ENCODE measurements around the gene ZBTB7C. TPM values are rescaled to one million over a fixed set of nuclear protein-coding genes. Genes with fewer than 3 reads are reported as not detected.

Gene ZBTB7C
- total RNA-seq, 3 donors from 2014 or later = 0.05 to 0.29 TPM; not detected in 1

DNA sequence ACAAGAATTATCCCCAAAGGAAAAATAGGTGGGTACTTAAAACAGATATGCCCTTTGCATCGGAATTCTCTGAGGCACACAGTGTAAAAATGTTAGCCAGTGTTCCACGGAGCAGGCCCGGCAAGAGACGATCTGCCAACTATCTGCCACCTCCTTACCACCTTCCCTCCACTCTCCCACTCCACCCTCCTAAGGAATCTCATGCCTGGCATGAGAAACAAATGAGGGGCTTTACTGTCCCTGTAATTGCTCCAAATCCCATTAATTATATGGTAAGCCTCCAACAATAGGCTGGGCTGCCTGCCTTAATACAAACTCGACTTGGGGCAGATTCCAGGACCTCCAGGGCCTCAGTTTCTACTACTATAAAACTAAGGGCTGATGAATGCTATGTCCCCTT lies 102.3 kb downstream of the ZBTB7C start:
- no peak for DNase-seq
- Mint-ChIP-seq H3K36me3 (ENCODE audit: insufficient read depth) (no peaks in the 10 kb centered on the region), H3K4me1 (ENCODE audit: low read depth) (no peaks in the 10 kb centered on the region), H3K27me3 (ENCODE audit: low read depth) (no peaks in the 10 kb centered on the region), H3K9me3 (no peaks in the 10 kb centered on the region), H3K4me3 (no peak overlapping the region)
- no peak for ATAC-seq

DNA sequence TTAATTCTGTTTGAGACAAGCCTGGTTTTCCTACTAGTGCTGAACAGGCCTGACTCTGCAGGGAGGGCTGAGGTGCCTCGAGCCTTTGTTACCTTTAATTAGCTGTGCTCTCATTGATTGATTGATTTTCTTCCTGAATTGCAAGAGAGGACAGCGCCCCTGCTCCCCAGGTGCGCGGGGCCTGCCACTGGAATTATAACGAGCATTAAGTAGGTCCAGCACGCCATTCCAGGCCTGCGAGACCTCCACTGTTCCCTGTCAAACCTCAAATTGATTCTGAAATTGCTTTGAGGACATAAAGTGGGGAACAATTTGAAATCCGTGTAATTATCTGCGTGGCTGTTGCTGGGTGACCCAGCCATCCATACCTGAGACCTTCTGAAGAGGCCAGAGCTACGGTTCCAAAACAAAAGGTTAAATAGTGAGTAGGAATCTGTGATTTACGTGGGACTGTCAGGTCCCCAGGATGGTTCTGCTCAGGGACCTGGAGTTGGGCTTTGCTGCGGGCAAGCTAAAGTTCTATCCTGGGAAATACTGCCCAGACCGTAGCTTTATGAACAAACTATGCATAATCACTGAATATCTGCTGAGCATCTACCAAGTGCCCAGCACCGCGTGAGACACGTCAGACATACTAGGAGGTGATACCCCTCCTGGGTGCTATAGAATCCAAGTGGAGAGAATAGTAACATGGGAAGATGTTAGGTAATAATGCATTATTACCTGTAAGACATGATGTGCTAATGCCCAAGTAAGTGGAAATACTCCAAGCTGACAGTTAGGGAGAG lies 104.1 kb downstream of the ZBTB7C start:
- Mint-ChIP-seq H3K9me3 (no peaks in the 10 kb centered on the region), H3K27me3 (ENCODE audit: low read depth) (no peaks in the 10 kb centered on the region), H3K4me3 (no peak overlapping the region), H3K36me3 (ENCODE audit: insufficient read depth) (no peaks in the 10 kb centered on the region), H3K4me1 (ENCODE audit: low read depth) (peaks cover 5% of the 10 kb centered on the region)
- DNase-seq (no peak), ATAC-seq (no peak)

- Mint-ChIP-seq H3K27me3 (ENCODE audit: low read depth) (no peaks in the 10 kb centered on the region), H3K9me3 (no peaks in the 10 kb centered on the region), H3K36me3 (ENCODE audit: insufficient read depth) (no peaks in the 10 kb centered on the region), H3K4me3 (no peak overlapping the region), H3K4me1 (ENCODE audit: low read depth) (peaks cover 5% of the 10 kb centered on the region)
- DNase-seq = no peak
- ATAC-seq = no peak
Observed at GRCh38 chr18:48303883-48304282, 105.3 kb downstream of the ZBTB7C start.

DNA sequence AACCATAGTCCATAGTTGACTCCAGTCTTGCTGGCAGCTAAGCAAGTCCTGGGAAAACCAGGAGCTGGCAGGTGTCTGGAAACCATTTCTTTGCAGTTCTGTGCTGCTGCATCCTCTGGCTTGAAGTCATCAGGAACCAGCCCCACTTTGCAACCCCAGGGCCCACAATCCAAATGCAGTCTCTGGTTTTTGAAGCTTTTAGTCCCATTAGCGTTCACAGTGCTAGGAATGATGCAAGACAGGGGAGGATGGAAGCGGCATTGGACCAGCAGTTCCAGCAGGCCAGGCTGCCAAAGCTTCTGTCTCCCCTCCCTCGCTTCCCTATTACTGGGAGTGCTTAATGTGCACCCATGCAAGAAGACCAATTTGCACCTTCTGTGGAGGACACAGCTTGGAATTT lies 106.4 kb downstream of the ZBTB7C start:
- DNase-seq = no peak
- Mint-ChIP-seq H3K27me3 (ENCODE audit: low read depth) (no peaks in the 10 kb centered on the region), H3K4me3 (no peak overlapping the region), H3K4me1 (ENCODE audit: low read depth) (peaks cover 5% of the 10 kb centered on the region), H3K9me3 (no peaks in the 10 kb centered on the region), H3K36me3 (ENCODE audit: insufficient read depth) (no peaks in the 10 kb centered on the region)
- no peak for ATAC-seq

GRCh38 chr18:48300463-48300961 lies 108.7 kb downstream of the ZBTB7C start:
- no peaks in the 10 kb centered on the region for H3K36me3 Mint-ChIP-seq (ENCODE audit: insufficient read depth)
- ATAC-seq = no peak
- no peaks in the 10 kb centered on the region for H3K9me3 Mint-ChIP-seq
- no peaks in the 10 kb centered on the region for H3K27me3 Mint-ChIP-seq (ENCODE audit: low read depth)
- H3K4me3 Mint-ChIP-seq = no peak overlapping the region
- no peak for DNase-seq
- H3K4me1 Mint-ChIP-seq (ENCODE audit: low read depth) = peaks cover 5% of the 10 kb centered on the region

DNA sequence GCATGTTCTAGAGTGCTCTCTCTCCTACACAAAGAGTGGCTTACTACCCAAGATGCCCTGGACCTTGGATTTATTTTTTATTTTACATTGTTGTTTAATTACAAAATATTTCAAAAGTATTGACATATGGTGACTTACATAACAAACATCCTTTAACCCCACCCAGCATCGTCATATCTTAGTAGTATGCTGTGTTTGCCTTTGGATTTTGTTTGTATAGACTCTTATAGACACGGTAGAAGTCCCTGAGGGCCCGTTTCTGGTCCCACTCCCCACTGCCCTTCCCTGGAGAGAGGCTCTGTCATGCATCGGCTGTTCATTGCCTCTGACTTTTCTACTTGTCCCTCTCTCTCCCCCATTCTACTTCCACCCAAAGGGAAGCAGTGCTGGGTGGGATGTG lies 112.0 kb downstream of the ZBTB7C start:
- H3K9me3 Mint-ChIP-seq = no peaks in the 10 kb centered on the region
- no peak for DNase-seq

DNA sequence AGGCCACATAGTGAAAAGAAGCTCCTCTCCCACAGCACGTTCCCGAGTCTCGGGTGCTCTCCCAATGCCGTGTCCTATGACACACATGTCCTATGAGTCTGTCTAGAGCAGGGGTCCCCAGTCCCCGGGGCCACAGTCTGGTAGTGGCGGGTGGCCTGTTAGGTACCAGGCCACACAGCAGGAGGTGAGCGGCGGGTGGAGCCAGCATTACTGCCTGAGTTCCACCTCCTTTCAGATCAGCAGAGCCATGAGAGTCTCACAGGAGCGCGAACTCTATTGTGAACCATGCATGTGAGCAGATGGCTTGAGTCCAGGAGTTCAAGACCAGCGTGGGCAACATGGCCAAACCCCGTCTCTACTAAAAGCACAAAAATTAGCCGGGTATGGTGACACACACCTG lies 112.6 kb downstream of the ZBTB7C start:
- H3K4me1 Mint-ChIP-seq (ENCODE audit: low read depth) = peaks cover 5% of the 10 kb centered on the region
- no peak for DNase-seq
- no peaks in the 10 kb centered on the region for H3K27me3 Mint-ChIP-seq (ENCODE audit: low read depth)
- no peaks in the 10 kb centered on the region for H3K9me3 Mint-ChIP-seq
- no peak for ATAC-seq
- no peak overlapping the region for H3K4me3 Mint-ChIP-seq
- H3K36me3 Mint-ChIP-seq (ENCODE audit: insufficient read depth) = no peaks in the 10 kb centered on the region

More for the DNA sequence above, 112.0 kb downstream of the ZBTB7C start:
- Mint-ChIP-seq H3K4me1 (ENCODE audit: low read depth) (peaks cover 5% of the 10 kb centered on the region), H3K4me3 (no peak overlapping the region), H3K27me3 (ENCODE audit: low read depth) (no peaks in the 10 kb centered on the region), H3K36me3 (ENCODE audit: insufficient read depth) (no peaks in the 10 kb centered on the region)
- no peak for ATAC-seq

DNA sequence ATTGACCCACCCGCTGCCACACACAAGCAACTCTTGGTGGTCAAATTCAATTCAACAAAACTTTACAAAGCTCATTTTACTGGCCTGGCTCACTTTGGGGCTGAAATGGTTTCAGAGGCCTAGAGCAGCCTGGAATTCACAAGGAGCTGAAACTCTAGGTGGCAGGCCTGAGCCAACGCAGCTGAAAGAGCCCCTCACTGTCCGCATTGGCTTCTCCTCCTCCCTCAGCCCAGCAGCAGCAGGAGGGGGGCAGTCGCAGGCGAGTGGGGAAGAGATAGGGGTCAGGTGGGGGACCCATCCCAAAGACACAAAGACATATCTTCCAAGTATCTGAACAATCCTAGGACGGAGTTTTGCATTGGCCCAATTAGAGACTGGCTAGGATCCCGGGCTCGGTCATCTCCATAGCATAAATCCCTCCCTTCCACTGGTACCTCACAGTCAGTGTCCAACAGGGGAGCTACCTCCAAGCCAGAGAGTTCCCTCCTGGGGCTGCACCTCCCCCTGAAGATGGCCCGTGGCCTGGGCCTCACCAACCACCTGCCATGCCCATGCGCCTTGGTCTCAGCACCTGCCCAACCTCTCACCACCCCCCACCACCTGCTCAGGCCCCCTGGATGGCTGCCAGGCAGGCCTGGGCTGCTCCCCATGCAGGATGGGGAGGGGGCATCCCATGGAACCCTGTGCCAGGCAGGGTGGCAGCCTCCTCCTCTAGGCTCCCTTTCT lies 113.4 kb downstream of the ZBTB7C start:
- no peak for ATAC-seq
- H3K4me3 Mint-ChIP-seq = no peak overlapping the region
- no peaks in the 10 kb centered on the region for H3K36me3 Mint-ChIP-seq (ENCODE audit: insufficient read depth)
- no peaks in the 10 kb centered on the region for H3K27me3 Mint-ChIP-seq (ENCODE audit: low read depth)
- H3K9me3 Mint-ChIP-seq = no peaks in the 10 kb centered on the region
- peaks cover 5% of the 10 kb centered on the region for H3K4me1 Mint-ChIP-seq (ENCODE audit: low read depth)
- DNase-seq = no peak

DNA sequence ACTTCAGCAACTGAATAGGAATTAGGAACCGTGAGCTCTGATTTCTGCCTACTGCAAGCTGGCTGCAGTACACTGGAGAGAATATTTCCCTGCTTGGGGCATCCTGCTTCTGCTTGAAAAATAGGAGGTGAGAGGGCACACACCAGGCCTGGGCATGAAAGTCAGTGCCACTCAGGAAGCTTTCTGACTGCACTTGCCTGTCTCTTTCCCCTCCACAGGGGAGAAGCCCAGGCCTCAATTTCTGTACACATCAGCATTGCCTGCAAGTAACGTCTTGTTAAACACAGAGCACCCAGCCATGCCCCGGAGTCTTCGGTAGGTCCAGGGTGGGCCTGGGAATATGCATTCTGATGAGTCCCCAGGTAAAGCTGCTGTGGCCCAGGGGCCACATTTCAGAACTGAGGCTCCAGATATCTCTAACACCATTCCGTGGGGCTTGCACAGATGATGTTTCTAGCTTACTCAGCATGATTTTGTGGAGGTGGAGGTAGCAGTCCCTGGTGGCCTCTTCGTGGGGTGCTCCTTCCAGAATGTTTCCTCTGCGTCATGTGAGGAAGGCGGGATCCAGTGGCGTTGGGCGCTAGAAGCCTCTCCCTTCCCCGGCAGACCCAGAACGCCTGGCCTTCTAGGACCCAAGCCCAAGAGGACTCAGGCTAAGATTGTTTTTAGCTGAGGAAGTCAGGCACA lies 114.1 kb downstream of the ZBTB7C start:
- no peaks in the 10 kb centered on the region for H3K27me3 Mint-ChIP-seq (ENCODE audit: low read depth)
- H3K4me3 Mint-ChIP-seq = no peak overlapping the region
- no peaks in the 10 kb centered on the region for H3K4me1 Mint-ChIP-seq (ENCODE audit: low read depth)
- H3K36me3 Mint-ChIP-seq (ENCODE audit: insufficient read depth) = no peaks in the 10 kb centered on the region
- ATAC-seq (no peak), DNase-seq (no peak)
- H3K9me3 Mint-ChIP-seq = no peaks in the 10 kb centered on the region

- H3K4me1 Mint-ChIP-seq (ENCODE audit: low read depth) = no peaks in the 10 kb centered on the region
- ATAC-seq = no peak
- no peaks in the 10 kb centered on the region for H3K36me3 Mint-ChIP-seq (ENCODE audit: insufficient read depth)
- H3K9me3 Mint-ChIP-seq = no peaks in the 10 kb centered on the region
- DNase-seq = no peak
- no peaks in the 10 kb centered on the region for H3K27me3 Mint-ChIP-seq (ENCODE audit: low read depth)
- H3K4me3 Mint-ChIP-seq = no peak overlapping the region
Observed at GRCh38 chr18:48293954-48294898, 115.0 kb downstream of the ZBTB7C start.

DNA sequence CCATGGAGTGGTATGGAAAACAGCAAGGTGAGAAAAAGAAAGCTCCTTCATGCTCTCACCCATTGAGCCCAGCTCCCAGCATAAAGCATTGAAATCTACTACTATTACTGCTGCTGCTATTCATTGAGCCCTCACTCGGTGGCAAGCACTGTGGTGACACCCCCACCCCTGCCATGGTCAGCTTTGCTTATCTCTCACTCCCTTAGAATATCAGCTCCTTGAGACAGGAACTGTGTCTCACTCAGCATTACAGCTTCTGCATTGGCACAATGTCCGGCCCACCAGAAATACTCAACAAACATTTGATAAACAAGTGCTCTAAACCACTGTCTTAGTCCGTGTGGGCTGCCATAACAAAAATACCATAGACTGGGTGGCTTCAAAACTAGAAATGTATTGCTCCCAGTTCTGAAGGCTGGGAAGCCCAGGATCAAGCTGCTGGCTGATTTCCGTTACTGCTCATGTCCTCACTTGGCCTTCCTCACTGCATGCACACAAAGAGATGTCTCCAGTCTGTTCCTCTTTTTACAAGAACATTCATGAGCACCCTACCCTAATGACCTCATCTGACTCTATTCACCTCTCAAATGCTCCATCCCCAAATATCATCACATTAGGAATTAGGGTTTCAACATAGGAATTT lies 116.3 kb downstream of the ZBTB7C start:
- ATAC-seq (no peak), DNase-seq (no peak)
- H3K4me3 Mint-ChIP-seq = no peak overlapping the region

DNA sequence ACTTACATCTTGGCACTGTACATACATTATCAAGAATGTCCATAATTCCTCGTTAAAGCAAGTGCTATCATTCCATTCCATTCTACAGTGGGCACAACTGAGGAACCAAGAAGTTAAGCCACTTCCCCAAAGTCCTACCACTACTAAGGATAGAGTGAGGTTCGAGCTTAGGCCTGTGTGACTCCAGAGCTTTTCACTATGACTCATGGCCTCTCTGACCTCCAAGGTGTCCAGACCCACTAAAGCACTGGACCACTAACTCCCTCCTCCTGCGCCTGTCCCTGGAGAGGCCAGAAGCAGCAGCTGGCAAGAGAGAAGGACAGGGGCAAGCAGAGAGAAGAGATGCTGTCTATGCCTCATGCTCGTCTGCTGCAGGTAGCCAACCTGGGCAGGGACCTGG lies 117.0 kb downstream of the ZBTB7C start:
- no peaks in the 10 kb centered on the region for H3K4me1 Mint-ChIP-seq (ENCODE audit: low read depth)
- H3K36me3 Mint-ChIP-seq (ENCODE audit: insufficient read depth) = no peaks in the 10 kb centered on the region
- no peak overlapping the region for H3K4me3 Mint-ChIP-seq
- no peaks in the 10 kb centered on the region for H3K27me3 Mint-ChIP-seq (ENCODE audit: low read depth)
- DNase-seq (no peak), ATAC-seq (no peak)
- H3K9me3 Mint-ChIP-seq = no peaks in the 10 kb centered on the region

More for the DNA sequence above, 116.3 kb downstream of the ZBTB7C start:
- Mint-ChIP-seq H3K27me3 (ENCODE audit: low read depth) (no peaks in the 10 kb centered on the region), H3K4me1 (ENCODE audit: low read depth) (no peaks in the 10 kb centered on the region), H3K36me3 (ENCODE audit: insufficient read depth) (no peaks in the 10 kb centered on the region), H3K9me3 (no peaks in the 10 kb centered on the region)

DNA sequence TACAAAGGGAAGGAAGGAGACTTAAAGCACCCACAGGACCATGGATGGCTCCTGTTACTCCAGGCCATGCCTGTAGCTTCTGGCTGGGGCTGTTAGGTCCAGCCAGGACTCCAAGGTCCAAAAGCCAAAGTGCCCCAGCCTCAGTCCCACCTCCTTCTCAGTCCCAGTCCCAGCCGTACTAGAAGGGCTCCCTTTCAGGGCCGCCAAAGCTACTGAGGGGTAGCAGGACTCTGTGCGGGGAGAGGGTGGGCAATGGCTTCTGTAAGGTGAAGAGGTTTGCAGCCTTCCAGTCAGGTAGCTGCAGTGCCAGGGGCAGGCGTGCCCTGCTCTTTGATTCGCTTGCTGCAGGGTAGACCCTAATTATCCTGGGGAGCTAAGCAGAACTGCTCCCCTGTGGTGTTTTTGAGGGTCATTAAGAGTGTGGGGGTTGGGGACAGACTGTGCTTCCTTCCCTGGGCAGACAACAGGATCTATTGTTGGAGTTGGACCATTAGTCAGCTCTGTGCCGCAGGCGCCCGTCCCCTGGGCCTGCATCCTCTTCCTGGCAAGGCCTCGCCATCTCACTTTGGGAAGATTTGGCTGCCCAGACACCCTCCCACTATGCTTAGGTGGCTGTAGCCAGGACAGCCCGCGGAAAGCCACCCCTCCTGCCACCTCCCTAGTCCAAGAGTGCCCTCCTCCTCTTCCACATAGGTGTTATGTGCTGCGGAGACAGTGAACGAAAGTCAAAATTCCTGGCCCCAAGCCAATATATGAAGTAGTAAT lies 118.8 kb downstream of the ZBTB7C start:
- H3K4me1 Mint-ChIP-seq (ENCODE audit: low read depth) = no peaks in the 10 kb centered on the region
- peaks cover 5% of the 10 kb centered on the region for H3K9me3 Mint-ChIP-seq
- no peak overlapping the region for H3K4me3 Mint-ChIP-seq
- DNase-seq (no peak), ATAC-seq (no peak)
- no peaks in the 10 kb centered on the region for H3K36me3 Mint-ChIP-seq (ENCODE audit: insufficient read depth)
- no peaks in the 10 kb centered on the region for H3K27me3 Mint-ChIP-seq (ENCODE audit: low read depth)
